ENCODE data around the gene GNB2.

GNB2 gene

DNA sequence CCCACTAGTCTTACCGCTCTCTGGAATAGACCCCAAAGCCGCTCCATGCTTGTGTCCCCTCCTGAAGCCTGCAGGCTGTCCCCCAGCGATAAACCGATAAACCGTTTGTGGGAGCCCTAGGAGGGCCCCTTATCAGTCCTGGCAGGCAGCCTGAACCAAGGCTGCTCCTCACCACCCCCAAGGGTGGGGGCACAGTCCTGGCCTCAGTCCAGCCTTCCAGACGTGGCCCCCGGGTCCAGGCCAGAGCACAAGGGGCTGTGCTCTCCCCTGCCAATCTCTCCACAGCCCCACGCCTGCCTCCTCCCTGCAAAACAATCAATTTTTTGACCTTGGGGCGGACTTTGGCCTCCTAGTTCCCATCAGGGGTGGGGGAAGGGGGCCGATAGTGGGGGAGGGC is 32.1 kb upstream of the GNB2 start, which contains the start of gene TFR2:
Gene TFR2 (minus strand): TSS at position 90 of the 397 bp plus-strand sequence. CDS start 43 bp downstream, at position 47.
- DNase-seq = no peak
- Mint-ChIP-seq H3K27ac (no peak within 1 kb of the TSS), H3K36me3 (ENCODE audit: low read depth) (no peaks in the 10 kb centered on the region), H3K27me3 (ENCODE audit: low read depth, poor library complexity) (peaks cover 33% of the 10 kb centered on the region), H3K4me1 (peaks cover 30% of the 10 kb centered on the region), H3K4me3 (no peak within 1 kb of the TSS), H3K9me3 (no peaks in the 10 kb centered on the region)
- TF ChIP-seq, protein P1, sequence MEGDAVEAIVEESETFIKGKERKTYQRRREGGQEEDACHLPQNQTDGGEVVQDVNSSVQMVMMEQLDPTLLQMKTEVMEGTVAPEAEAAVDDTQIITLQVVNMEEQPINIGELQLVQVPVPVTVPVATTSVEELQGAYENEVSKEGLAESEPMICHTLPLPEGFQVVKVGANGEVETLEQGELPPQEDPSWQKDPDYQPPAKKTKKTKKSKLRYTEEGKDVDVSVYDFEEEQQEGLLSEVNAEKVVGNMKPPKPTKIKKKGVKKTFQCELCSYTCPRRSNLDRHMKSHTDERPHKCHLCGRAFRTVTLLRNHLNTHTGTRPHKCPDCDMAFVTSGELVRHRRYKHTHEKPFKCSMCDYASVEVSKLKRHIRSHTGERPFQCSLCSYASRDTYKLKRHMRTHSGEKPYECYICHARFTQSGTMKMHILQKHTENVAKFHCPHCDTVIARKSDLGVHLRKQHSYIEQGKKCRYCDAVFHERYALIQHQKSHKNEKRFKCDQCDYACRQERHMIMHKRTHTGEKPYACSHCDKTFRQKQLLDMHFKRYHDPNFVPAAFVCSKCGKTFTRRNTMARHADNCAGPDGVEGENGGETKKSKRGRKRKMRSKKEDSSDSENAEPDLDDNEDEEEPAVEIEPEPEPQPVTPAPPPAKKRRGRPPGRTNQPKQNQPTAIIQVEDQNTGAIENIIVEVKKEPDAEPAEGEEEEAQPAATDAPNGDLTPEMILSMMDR (IDR thresholded peaks at IDR 0.05) = no peak

DNA sequence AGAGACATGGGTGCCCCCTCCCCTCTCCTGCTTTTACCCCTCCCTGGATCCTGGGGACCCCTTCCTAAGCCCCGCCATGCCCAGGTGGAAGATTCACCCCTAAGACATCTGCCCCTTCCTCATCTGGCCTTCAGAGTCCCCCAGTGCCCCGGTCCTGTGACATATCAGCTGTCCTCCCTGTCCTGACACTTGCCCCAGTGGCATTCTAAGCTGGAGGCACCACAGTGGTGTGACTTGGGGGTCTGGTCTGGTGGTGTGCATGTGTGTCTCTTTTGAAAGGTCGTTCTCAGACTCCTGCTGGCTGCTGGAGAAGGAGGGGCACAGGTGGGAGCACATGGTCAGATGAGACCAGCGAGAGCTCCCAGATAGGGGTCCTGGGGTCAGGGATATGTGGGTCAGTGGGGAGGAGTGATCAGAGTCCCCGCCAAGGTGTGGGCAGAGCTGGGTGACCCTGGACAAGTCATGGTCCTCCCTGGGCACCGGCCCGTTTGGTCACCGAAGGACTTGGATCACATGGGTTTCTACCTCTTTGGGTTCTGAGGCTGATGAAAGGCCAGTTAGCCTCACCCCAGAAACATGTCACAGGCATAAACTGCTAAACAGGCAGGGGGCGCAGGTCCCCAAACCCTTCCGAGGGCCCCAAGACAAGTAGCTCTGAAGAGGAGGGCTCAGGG is 31.5 kb upstream of the GNB2 start:
- Mint-ChIP-seq H3K9me3 (no peaks in the 10 kb centered on the region), H3K4me3 (no peak overlapping the region), H3K36me3 (ENCODE audit: low read depth) (no peaks in the 10 kb centered on the region), H3K27ac (no peak overlapping the region), H3K27me3 (ENCODE audit: low read depth, poor library complexity) (peaks cover 29% of the 10 kb centered on the region), H3K4me1 (peaks cover 30% of the 10 kb centered on the region)
- TF ChIP-seq, protein P1 (IDR thresholded peaks at IDR 0.05) = no peak
- no peak for DNase-seq

DNA sequence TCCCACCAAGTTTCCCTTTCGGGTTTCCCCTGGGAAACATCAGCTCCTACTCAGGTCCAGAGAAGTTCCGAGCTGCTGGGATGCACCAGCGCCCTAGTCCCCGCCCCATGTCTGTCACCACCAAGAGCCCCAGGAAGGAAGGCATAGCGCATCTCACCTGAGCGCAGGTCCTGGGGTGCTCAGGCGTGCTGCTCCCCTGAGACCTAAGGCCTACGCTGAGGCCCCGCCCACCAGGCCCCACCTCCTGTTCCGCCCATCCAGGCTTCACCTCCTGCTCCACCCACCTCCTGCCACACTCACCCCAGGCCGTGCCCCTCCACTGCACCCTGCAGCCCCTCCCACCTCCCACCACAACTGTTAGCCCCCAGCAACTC is 31.0 kb upstream of the GNB2 start:
- H3K36me3 Mint-ChIP-seq (ENCODE audit: low read depth) = no peaks in the 10 kb centered on the region
- no peaks in the 10 kb centered on the region for H3K9me3 Mint-ChIP-seq
- H3K27ac Mint-ChIP-seq = no peak overlapping the region
- H3K27me3 Mint-ChIP-seq (ENCODE audit: low read depth, poor library complexity) = peaks cover 30% of the 10 kb centered on the region
- TF ChIP-seq, protein P1 (IDR thresholded peaks at IDR 0.05) = no peak
- no peak overlapping the region for H3K4me3 Mint-ChIP-seq
- peaks cover 32% of the 10 kb centered on the region for H3K4me1 Mint-ChIP-seq
- peak; percentile 27 for DNase-seq

DNA sequence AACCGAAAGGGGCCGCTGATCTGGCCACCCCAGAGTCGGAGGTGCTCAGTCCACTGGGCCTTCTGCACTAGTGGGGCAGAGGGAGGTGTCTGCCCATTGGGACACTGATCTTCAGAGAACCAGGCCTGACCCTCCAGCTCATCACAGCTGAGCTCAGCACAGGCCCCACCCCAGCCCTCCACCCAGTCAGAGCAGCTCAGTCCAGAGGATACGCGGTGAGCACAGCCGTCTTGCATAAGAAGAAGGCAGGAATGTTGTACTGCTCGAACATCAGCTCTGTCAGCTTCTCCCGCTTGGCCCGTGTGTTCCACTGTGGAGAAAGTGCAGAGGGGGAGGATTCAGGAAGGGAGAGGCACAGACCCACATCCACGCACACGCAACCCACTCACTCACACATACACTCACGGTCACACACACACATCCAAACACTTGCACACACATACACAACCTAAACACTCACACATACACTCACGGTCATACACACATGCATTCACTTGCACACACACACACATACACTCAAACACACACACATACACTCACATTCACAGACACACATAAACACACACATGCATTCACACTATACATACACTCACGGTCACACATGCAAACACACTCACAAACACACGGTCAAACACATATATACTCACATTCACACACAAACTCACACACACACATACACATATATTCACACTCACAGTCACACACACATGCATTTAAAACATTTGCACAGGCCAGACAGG is 23.5 kb upstream of the GNB2 start:
- Mint-ChIP-seq H3K36me3 (ENCODE audit: low read depth) (no peaks in the 10 kb centered on the region), H3K27ac (no peak overlapping the region), H3K4me3 (no peak overlapping the region), H3K27me3 (ENCODE audit: low read depth, poor library complexity) (peaks cover 49% of the 10 kb centered on the region), H3K4me1 (peaks cover 10% of the 10 kb centered on the region), H3K9me3 (peaks cover 12% of the 10 kb centered on the region)
- TF ChIP-seq, protein P1 (IDR thresholded peaks at IDR 0.05) = no peak
- DNase-seq = no peak

DNA sequence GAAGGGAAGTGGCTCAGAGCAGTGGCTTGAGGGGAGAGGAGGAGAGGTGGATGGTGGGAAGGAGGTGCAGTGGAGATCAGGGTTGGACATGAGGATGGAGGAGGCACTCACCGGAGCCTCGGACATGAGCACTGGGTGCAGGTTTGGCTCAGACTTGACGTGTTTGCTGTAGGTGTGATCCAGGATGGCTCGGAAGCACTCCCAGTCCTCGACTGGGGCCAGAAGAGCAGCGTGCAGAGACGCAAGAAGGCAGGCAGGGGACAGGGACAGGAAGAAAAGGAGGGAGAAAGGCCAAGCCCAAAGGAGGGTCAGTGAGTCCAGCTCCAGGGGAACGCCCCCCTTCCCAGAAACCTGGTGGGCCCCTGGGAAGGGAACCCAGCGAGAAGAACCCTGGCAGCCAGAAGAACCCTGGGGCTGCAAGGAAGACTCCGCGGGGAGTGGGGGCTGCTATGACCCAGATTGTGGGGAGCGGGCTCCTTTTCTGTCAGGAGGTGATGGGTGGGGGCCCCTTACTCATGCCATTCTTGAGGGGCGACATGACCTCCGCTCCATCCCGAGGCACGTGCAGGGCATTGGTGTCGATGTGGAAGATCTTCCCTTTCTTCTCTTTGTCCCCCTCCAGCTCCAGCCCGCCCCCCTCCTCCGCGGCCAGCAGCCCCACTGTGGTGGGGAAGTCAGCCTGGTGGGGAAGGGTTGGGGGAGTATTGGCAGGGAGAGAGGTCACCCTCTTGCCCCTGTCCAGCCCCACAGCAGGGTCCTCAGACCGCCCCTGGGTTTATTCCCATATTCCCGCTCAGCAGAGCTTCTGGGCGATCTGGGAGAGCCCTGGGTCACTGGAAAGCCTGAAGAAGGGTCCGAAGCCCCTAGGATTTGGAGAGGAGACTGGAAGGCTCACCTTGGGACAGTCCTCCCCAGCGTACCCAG is 18.4 kb upstream of the GNB2 start:
- Mint-ChIP-seq H3K27ac (no peak overlapping the region), H3K4me3 (no peak overlapping the region), H3K36me3 (ENCODE audit: low read depth) (no peaks in the 10 kb centered on the region), H3K9me3 (peaks cover 16% of the 10 kb centered on the region), H3K4me1 (no peaks in the 10 kb centered on the region), H3K27me3 (ENCODE audit: low read depth, poor library complexity) (peaks cover 80% of the 10 kb centered on the region)
- no peak for DNase-seq
- TF ChIP-seq, protein P1 (IDR thresholded peaks at IDR 0.05) = no peak
